ENCODE data around the gene IRF7. TPM values are rescaled to one million over a fixed set of nuclear protein-coding genes. Genes with fewer than 3 reads are reported as not detected.

The IRF7 gene
- 10 to 100 TPM; 33.8 to 45.4 TPM for total RNA-seq

GRCh38 chr11:615504-616319 lies at the start of gene IRF7:
Gene IRF7, minus strand, starts transcription at chr11:615950. Its CDS starts 586 bp downstream, at chr11:615364.
- DNase-seq (ENCODE audit: low spot score) (peak; percentile 95), ATAC-seq (ENCODE audit: insufficient number of reproducible peaks, low FRiP score, low read depth) (peak; percentile 66)
- Histone ChIP-seq H3K27ac (peak within 1 kb of the TSS; percentile 96 to 97), H3K9me3 (no peaks in the 10 kb centered on the region), H3K4me3 (peak within 1 kb of the TSS; percentile 98), H3K27me3 (replicated peaks; ENCODE audit: insufficient read depth) (no peaks in the 10 kb centered on the region), H3K4me1 (ENCODE audit: control insufficient read depth in 1 of 2, low read depth in 2 of 2) (peaks cover 14 to 22% of the 10 kb centered on the region in 2 donors), H3K36me3 (peaks cover 25% of the 10 kb centered on the region)
- TF ChIP-seq CTCF (IDR thresholded peaks at IDR 0.05), result no peak

GRCh38 chr11:665062-665703 lies 49.4 kb upstream of the IRF7 start:
- Histone ChIP-seq H3K27me3 (replicated peaks; ENCODE audit: insufficient read depth) (no peaks in the 10 kb centered on the region), H3K4me3 (no peak overlapping the region), H3K36me3 (peaks cover 15% of the 10 kb centered on the region), H3K4me1 (ENCODE audit: control insufficient read depth in 1 of 2, low read depth in 2 of 2) (no peaks in the 10 kb centered on the region), H3K27ac (no peak overlapping the region), H3K9me3 (no peaks in the 10 kb centered on the region)
- DNase-seq (ENCODE audit: low spot score) (no peak), ATAC-seq (ENCODE audit: insufficient number of reproducible peaks, low FRiP score, low read depth) (no peak)
- no peak for TF ChIP-seq CTCF (IDR thresholded peaks at IDR 0.05)

- Histone ChIP-seq H3K4me1 (ENCODE audit: control insufficient read depth in 1 of 2, low read depth in 2 of 2) (no peaks in the 10 kb centered on the region), H3K4me3 (no peak overlapping the region), H3K27ac (no peak overlapping the region), H3K36me3 (peaks cover 25% of the 10 kb centered on the region), H3K27me3 (replicated peaks; ENCODE audit: insufficient read depth) (no peaks in the 10 kb centered on the region), H3K9me3 (no peaks in the 10 kb centered on the region)
- TF ChIP-seq CTCF (IDR thresholded peaks at IDR 0.05), result peak; percentile 71
- DNase-seq (ENCODE audit: low spot score) (peak; percentile 25), ATAC-seq (ENCODE audit: insufficient number of reproducible peaks, low FRiP score, low read depth) (peak; percentile 50)
Observed at GRCh38 chr11:662689-663274, 47.0 kb upstream of the IRF7 start.

GRCh38 chr11:660681-661444 lies 45.1 kb upstream of the IRF7 start:
- H3K36me3 ChIP-seq, result peaks cover 18% of the 10 kb centered on the region
- H3K27ac ChIP-seq, result no peak overlapping the region
- TF ChIP-seq CTCF (IDR thresholded peaks at IDR 0.05), result no peak
- no peaks in the 10 kb centered on the region for H3K4me1 ChIP-seq (ENCODE audit: control insufficient read depth in 1 of 2, low read depth in 2 of 2)
- no peak overlapping the region for H3K4me3 ChIP-seq
- DNase-seq (ENCODE audit: low spot score), result no peak
- no peak for ATAC-seq (ENCODE audit: insufficient number of reproducible peaks, low FRiP score, low read depth)
- H3K9me3 ChIP-seq, result no peaks in the 10 kb centered on the region
- no peaks in the 10 kb centered on the region for H3K27me3 ChIP-seq (replicated peaks; ENCODE audit: insufficient read depth)

All from thoracic aorta (tissue), 2 donors.